ENCODE data around the gene PLCB4.

GRCh38 chr20:9179193-9179802 lies 110.4 kb downstream of the PLCB4 start:
- TF ChIP-seq, protein P1, sequence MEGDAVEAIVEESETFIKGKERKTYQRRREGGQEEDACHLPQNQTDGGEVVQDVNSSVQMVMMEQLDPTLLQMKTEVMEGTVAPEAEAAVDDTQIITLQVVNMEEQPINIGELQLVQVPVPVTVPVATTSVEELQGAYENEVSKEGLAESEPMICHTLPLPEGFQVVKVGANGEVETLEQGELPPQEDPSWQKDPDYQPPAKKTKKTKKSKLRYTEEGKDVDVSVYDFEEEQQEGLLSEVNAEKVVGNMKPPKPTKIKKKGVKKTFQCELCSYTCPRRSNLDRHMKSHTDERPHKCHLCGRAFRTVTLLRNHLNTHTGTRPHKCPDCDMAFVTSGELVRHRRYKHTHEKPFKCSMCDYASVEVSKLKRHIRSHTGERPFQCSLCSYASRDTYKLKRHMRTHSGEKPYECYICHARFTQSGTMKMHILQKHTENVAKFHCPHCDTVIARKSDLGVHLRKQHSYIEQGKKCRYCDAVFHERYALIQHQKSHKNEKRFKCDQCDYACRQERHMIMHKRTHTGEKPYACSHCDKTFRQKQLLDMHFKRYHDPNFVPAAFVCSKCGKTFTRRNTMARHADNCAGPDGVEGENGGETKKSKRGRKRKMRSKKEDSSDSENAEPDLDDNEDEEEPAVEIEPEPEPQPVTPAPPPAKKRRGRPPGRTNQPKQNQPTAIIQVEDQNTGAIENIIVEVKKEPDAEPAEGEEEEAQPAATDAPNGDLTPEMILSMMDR (IDR thresholded peaks at IDR 0.05; ENCODE audit: insufficient read depth, low read length): no peak
- TF ChIP-seq POLR2AphosphoS5 (IDR thresholded peaks at IDR 0.05; ENCODE audit: low read depth) (no peak), REST (IDR thresholded peaks at IDR 0.05; ENCODE audit: insufficient replicate concordance, low read depth) (no peak), SPI1 (IDR thresholded peaks at IDR 0.05; ENCODE audit: borderline replicate concordance, low read depth) (no peak), GABPA (IDR thresholded peaks at IDR 0.05; ENCODE audit: low read depth) (no peak)
